Adrenal gland (tissue), 5 donors: Measurements from ENCODE around the gene HMHB1.

Source experiments
- POLR2A ChIP-seq, 2 donors: fragments of 450-650 bp; IDR thresholded peaks; one replicate each; pipeline ENCODE4 v1.6.1; 2017; ENCODE audit warnings: antibody characterized with exemption in 2 of 2, mild to moderate bottlenecking in 2 of 2, moderate library complexity in 1 of 2
- TF ChIP-seq, protein P1 (sequence below), 6 experiments: fragments of 450-650 bp in 4 of 6; fragments of 200-600 bp in 2 of 6; sonication (generic) in 1 of 6; IDR thresholded peaks; 1 replicate in 5 of 6; 2 replicates in 1 of 6; pipeline versions ENCODE4 v1.5.1 to v1.8.0; 2016 to 2021; ENCODE audit warnings: antibody characterized with exemption in 6 of 6, mild to moderate bottlenecking in 2 of 6, moderate library complexity in 1 of 6
- donor health status: DM: no; HTN: no; CAD: no.

GRCh38 chr5:143800715-143801114 is 11.2 kb upstream of the HMHB1 start:
- TF ChIP-seq, protein P1, sequence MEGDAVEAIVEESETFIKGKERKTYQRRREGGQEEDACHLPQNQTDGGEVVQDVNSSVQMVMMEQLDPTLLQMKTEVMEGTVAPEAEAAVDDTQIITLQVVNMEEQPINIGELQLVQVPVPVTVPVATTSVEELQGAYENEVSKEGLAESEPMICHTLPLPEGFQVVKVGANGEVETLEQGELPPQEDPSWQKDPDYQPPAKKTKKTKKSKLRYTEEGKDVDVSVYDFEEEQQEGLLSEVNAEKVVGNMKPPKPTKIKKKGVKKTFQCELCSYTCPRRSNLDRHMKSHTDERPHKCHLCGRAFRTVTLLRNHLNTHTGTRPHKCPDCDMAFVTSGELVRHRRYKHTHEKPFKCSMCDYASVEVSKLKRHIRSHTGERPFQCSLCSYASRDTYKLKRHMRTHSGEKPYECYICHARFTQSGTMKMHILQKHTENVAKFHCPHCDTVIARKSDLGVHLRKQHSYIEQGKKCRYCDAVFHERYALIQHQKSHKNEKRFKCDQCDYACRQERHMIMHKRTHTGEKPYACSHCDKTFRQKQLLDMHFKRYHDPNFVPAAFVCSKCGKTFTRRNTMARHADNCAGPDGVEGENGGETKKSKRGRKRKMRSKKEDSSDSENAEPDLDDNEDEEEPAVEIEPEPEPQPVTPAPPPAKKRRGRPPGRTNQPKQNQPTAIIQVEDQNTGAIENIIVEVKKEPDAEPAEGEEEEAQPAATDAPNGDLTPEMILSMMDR (IDR thresholded peaks at IDR 0.05) = no peak
- TF ChIP-seq POLR2A (IDR thresholded peaks at IDR 0.05) = no peak
